ENCODE measurements around the gene MED27. TPM values are rescaled to one million over a fixed set of nuclear protein-coding genes. Genes with fewer than 3 reads are reported as not detected.

MED27 gene
- total RNA-seq, 1 donor from 2014 or later: 41.0 TPM

- intact Hi-C loops (cut with micrococcal nuclease): no loop called here
- no peak for DNase-seq (ENCODE audit: low spot score)
Measured at GRCh38 chr9:131976157-131977108, 103.2 kb downstream of the MED27 start.

GRCh38 chr9:131972889-131973288, 106.8 kb downstream of the MED27 start:
- no peak overlapping the region for H3K27ac Mint-ChIP-seq

More at GRCh38 chr9:131976157-131977108, 103.2 kb downstream of the MED27 start:
- peaks cover 5% of the 10 kb centered on the region for H3K4me1 Mint-ChIP-seq (ENCODE audit: low read depth)
- no peaks in the 10 kb centered on the region for H3K9me3 Mint-ChIP-seq
- no peak overlapping the region for H3K4me3 Mint-ChIP-seq
- no peak overlapping the region for H3K27ac Mint-ChIP-seq
- H3K27me3 Mint-ChIP-seq (ENCODE audit: insufficient read depth): no peaks in the 10 kb centered on the region
- H3K36me3 Mint-ChIP-seq (ENCODE audit: low read depth): peaks cover 4% of the 10 kb centered on the region

GRCh38 chr9:131971482-131972074, 108.1 kb downstream of the MED27 start:
- no peak overlapping the region for H3K4me3 Mint-ChIP-seq
- no peaks in the 10 kb centered on the region for H3K9me3 Mint-ChIP-seq
- intact Hi-C loops (cut with micrococcal nuclease): no loop called here
- H3K27me3 Mint-ChIP-seq (ENCODE audit: insufficient read depth): no peaks in the 10 kb centered on the region
- no peak for DNase-seq (ENCODE audit: low spot score)
- H3K4me1 Mint-ChIP-seq (ENCODE audit: low read depth): peaks cover 5% of the 10 kb centered on the region
- H3K36me3 Mint-ChIP-seq (ENCODE audit: low read depth): peaks cover 2% of the 10 kb centered on the region
- H3K27ac Mint-ChIP-seq: no peak overlapping the region

More at GRCh38 chr9:131972889-131973288, 106.8 kb downstream of the MED27 start:
- DNase-seq (ENCODE audit: low spot score): no peak
- Mint-ChIP-seq H3K9me3 (no peaks in the 10 kb centered on the region), H3K36me3 (ENCODE audit: low read depth) (peaks cover 2% of the 10 kb centered on the region), H3K4me3 (no peak overlapping the region), H3K4me1 (ENCODE audit: low read depth) (peaks cover 5% of the 10 kb centered on the region), H3K27me3 (ENCODE audit: insufficient read depth) (no peaks in the 10 kb centered on the region)
- intact Hi-C loops (cut with micrococcal nuclease): no loop called here

GRCh38 chr9:131969469-131969989, 110.1 kb downstream of the MED27 start:
- Mint-ChIP-seq H3K27me3 (ENCODE audit: insufficient read depth) (no peaks in the 10 kb centered on the region), H3K4me3 (no peak overlapping the region), H3K4me1 (ENCODE audit: low read depth) (peaks cover 5% of the 10 kb centered on the region), H3K9me3 (no peaks in the 10 kb centered on the region), H3K36me3 (ENCODE audit: low read depth) (peaks cover 2% of the 10 kb centered on the region), H3K27ac (no peak overlapping the region)
- no peak for DNase-seq (ENCODE audit: low spot score)
- intact Hi-C loops (cut with micrococcal nuclease): no loop called here

GRCh38 chr9:131968632-131969031, 111.0 kb downstream of the MED27 start:
- H3K4me1 Mint-ChIP-seq (ENCODE audit: low read depth): peaks cover 5% of the 10 kb centered on the region
- intact Hi-C loops (cut with micrococcal nuclease): no loop called here
- no peak for DNase-seq (ENCODE audit: low spot score)
- no peaks in the 10 kb centered on the region for H3K27me3 Mint-ChIP-seq (ENCODE audit: insufficient read depth)
- peaks cover 7% of the 10 kb centered on the region for H3K36me3 Mint-ChIP-seq (ENCODE audit: low read depth)
- no peak overlapping the region for H3K4me3 Mint-ChIP-seq
- H3K9me3 Mint-ChIP-seq: no peaks in the 10 kb centered on the region
- no peak overlapping the region for H3K27ac Mint-ChIP-seq

GRCh38 chr9:131965841-131966240, 113.8 kb downstream of the MED27 start:
- Mint-ChIP-seq H3K36me3 (ENCODE audit: low read depth) (peaks cover 6% of the 10 kb centered on the region), H3K27ac (no peak overlapping the region), H3K27me3 (ENCODE audit: insufficient read depth) (no peaks in the 10 kb centered on the region), H3K4me3 (no peak overlapping the region), H3K4me1 (ENCODE audit: low read depth) (no peaks in the 10 kb centered on the region), H3K9me3 (no peaks in the 10 kb centered on the region)
- intact Hi-C loops (cut with micrococcal nuclease): no loop called here
- no peak for DNase-seq (ENCODE audit: low spot score)

GRCh38 chr9:131965103-131965502, 114.6 kb downstream of the MED27 start:
- H3K4me3 Mint-ChIP-seq: no peak overlapping the region
- DNase-seq (ENCODE audit: low spot score): no peak
- intact Hi-C loops (cut with micrococcal nuclease): no loop called here
- no peak overlapping the region for H3K27ac Mint-ChIP-seq
- no peaks in the 10 kb centered on the region for H3K27me3 Mint-ChIP-seq (ENCODE audit: insufficient read depth)
- no peaks in the 10 kb centered on the region for H3K4me1 Mint-ChIP-seq (ENCODE audit: low read depth)
- H3K36me3 Mint-ChIP-seq (ENCODE audit: low read depth): peaks cover 6% of the 10 kb centered on the region
- no peaks in the 10 kb centered on the region for H3K9me3 Mint-ChIP-seq

GRCh38 chr9:131963072-131964030, 116.3 kb downstream of the MED27 start:
- intact Hi-C loops (cut with micrococcal nuclease): no loop called here
- H3K36me3 Mint-ChIP-seq (ENCODE audit: low read depth): peaks cover 6% of the 10 kb centered on the region
- H3K9me3 Mint-ChIP-seq: no peaks in the 10 kb centered on the region
- no peak overlapping the region for H3K4me3 Mint-ChIP-seq
- H3K27ac Mint-ChIP-seq: no peak overlapping the region
- DNase-seq (ENCODE audit: low spot score): no peak
- no peaks in the 10 kb centered on the region for H3K27me3 Mint-ChIP-seq (ENCODE audit: insufficient read depth)
- no peaks in the 10 kb centered on the region for H3K4me1 Mint-ChIP-seq (ENCODE audit: low read depth)

- no peak overlapping the region for H3K27ac Mint-ChIP-seq
- no peak overlapping the region for H3K4me3 Mint-ChIP-seq
- H3K4me1 Mint-ChIP-seq (ENCODE audit: low read depth): no peaks in the 10 kb centered on the region
- peaks cover 6% of the 10 kb centered on the region for H3K36me3 Mint-ChIP-seq (ENCODE audit: low read depth)
- DNase-seq (ENCODE audit: low spot score): no peak
- H3K9me3 Mint-ChIP-seq: no peaks in the 10 kb centered on the region
- H3K27me3 Mint-ChIP-seq (ENCODE audit: insufficient read depth): no peaks in the 10 kb centered on the region
- intact Hi-C loops (cut with micrococcal nuclease): no loop called here
Measured at GRCh38 chr9:131961496-131961880, 118.2 kb downstream of the MED27 start.

- intact Hi-C loops (cut with micrococcal nuclease): no loop called here
- Mint-ChIP-seq H3K4me1 (ENCODE audit: low read depth) (no peaks in the 10 kb centered on the region), H3K9me3 (no peaks in the 10 kb centered on the region), H3K4me3 (no peak overlapping the region), H3K27ac (no peak overlapping the region), H3K36me3 (ENCODE audit: low read depth) (peaks cover 7% of the 10 kb centered on the region), H3K27me3 (ENCODE audit: insufficient read depth) (no peaks in the 10 kb centered on the region)
- DNase-seq (ENCODE audit: low spot score): no peak
Measured at GRCh38 chr9:131960851-131961495, 118.7 kb downstream of the MED27 start.

GRCh38 chr9:131960311-131960710, 119.4 kb downstream of the MED27 start:
- Mint-ChIP-seq H3K27me3 (ENCODE audit: insufficient read depth) (no peaks in the 10 kb centered on the region), H3K4me3 (no peak overlapping the region), H3K27ac (no peak overlapping the region), H3K36me3 (ENCODE audit: low read depth) (peaks cover 8% of the 10 kb centered on the region), H3K9me3 (no peaks in the 10 kb centered on the region), H3K4me1 (ENCODE audit: low read depth) (no peaks in the 10 kb centered on the region)
- intact Hi-C loops (cut with micrococcal nuclease): no loop called here
- no peak for DNase-seq (ENCODE audit: low spot score)

GRCh38 chr9:131959887-131960286, 119.8 kb downstream of the MED27 start:
- Mint-ChIP-seq H3K4me3 (no peak overlapping the region), H3K27me3 (ENCODE audit: insufficient read depth) (no peaks in the 10 kb centered on the region), H3K27ac (no peak overlapping the region), H3K4me1 (ENCODE audit: low read depth) (no peaks in the 10 kb centered on the region), H3K36me3 (ENCODE audit: low read depth) (peaks cover 8% of the 10 kb centered on the region), H3K9me3 (no peaks in the 10 kb centered on the region)
- intact Hi-C loops (cut with micrococcal nuclease): no loop called here
- DNase-seq (ENCODE audit: low spot score): no peak
